Renal cortex interstitium (tissue), 15 donors: ENCODE measurements around the gene PADI4. TPM values are rescaled to one million over a fixed set of nuclear protein-coding genes. Genes with fewer than 3 reads are reported as not detected.

ENCODE experiments used
- DNase-seq, 11 donors: peaks; one replicate each; pipeline ENCODE4 v3.0.0-alpha.2; 2013; ENCODE audit warnings: low read depth in 9 of 11, low spot score in 4 of 11; ENCODE audit errors: extremely low read depth in 1 of 11
- long read RNA-seq, 16 experiments: transcript quantifications; one replicate each; lab custom pipeline, GENCODE V29; 2026
- polyA plus RNA-seq, 3 donors: library from polyadenylated mRNA; unstranded; fragments of 120-200 nt; gene quantifications; one replicate each; pipeline ENCODE4 v1.2.1, GENCODE V29; 2013; ENCODE audit not compliant: insufficient read length in 3 of 3

Gene PADI4
- under 1 TPM; 0.79 to 0.99 (median 0.81) TPM for polyA plus RNA-seq
- long read RNA-seq, donor 1, result 0 reads
- long read RNA-seq, donor 2, result 0 reads
- long read RNA-seq, donor 3, result 0 reads
- long read RNA-seq, donor 4, result 0 reads
- long read RNA-seq, donor 5, result 0 reads
- long read RNA-seq, donor 6, result 0 reads
- long read RNA-seq, donor 7, partial matches to known transcripts, result 0 of 1 reads
- long read RNA-seq, donor 7, other reads (novel, unspliced or antisense), result 0 of 1 reads
- long read RNA-seq, donor 8, result 0 reads
- long read RNA-seq, donor 9, result 0 reads
- long read RNA-seq, donor 10, partial matches to known transcripts, result 0 of 1 reads
- long read RNA-seq, donor 10, other reads (novel, unspliced or antisense), result 0 of 1 reads
- long read RNA-seq, donor 11, result 0 reads
- long read RNA-seq, donor 12, result 0 reads
- long read RNA-seq, donor 13, result 0 reads
- long read RNA-seq, donor 14, result 0 reads
- long read RNA-seq, donor 15, result 0 reads
- long read RNA-seq, donor 16, partial matches to known transcripts, result 28 of 38 reads
- long read RNA-seq, donor 16, other reads (novel, unspliced or antisense), result 8 of 38 reads

GRCh38 chr1:17307946-17308345 lies at the start of gene PADI4:
PADI4 (plus strand) TSS chr1:17308197; CDS start chr1:17308223, 26 bp downstream.
- DNase-seq, result no peak

- DNase-seq, result no peak
Measured at GRCh38 chr1:17258758-17259130, 49.3 kb upstream of the PADI4 start.

GRCh38 chr1:17259233-17259873 lies 48.6 kb upstream of the PADI4 start:
- DNase-seq, result no peak

- no peak for DNase-seq
Measured at GRCh38 chr1:17260264-17260663, 47.7 kb upstream of the PADI4 start.

GRCh38 chr1:17260738-17261137 lies 47.3 kb upstream of the PADI4 start:
- DNase-seq, result no peak

- no peak for DNase-seq
Measured at GRCh38 chr1:17263936-17264335, 44.1 kb upstream of the PADI4 start.

GRCh38 chr1:17264470-17264869 lies 43.5 kb upstream of the PADI4 start:
- no peak for DNase-seq

GRCh38 chr1:17265162-17265561 lies 42.8 kb upstream of the PADI4 start:
- DNase-seq, result no peak

GRCh38 chr1:17265950-17266349 lies 42.0 kb upstream of the PADI4 start:
- DNase-seq, result no peak

GRCh38 chr1:17270891-17271765 lies 36.9 kb upstream of the PADI4 start:
- DNase-seq, result no peak

GRCh38 chr1:17272066-17272465 lies 35.9 kb upstream of the PADI4 start:
- no peak for DNase-seq

GRCh38 chr1:17272646-17273045 lies 35.4 kb upstream of the PADI4 start:
- no peak for DNase-seq

GRCh38 chr1:17273096-17273495 lies 34.9 kb upstream of the PADI4 start:
- DNase-seq, result no peak

GRCh38 chr1:17274186-17275170 lies 33.5 kb upstream of the PADI4 start:
- DNase-seq, result peak in 2 of 11 donors; percentile 7 to 37

- DNase-seq, result no peak
Measured at GRCh38 chr1:17276568-17276967, 31.4 kb upstream of the PADI4 start.

GRCh38 chr1:17277511-17278159 lies 30.4 kb upstream of the PADI4 start:
- no peak for DNase-seq

- DNase-seq, result no peak
Measured at GRCh38 chr1:17278996-17279830, 28.8 kb upstream of the PADI4 start.
